Stimulated activated CD4-positive, alpha-beta T cell treated with anti-CD3 and anti-CD28 coated beads, Interleukin-1b, Interleukin-23, amount 100 ng/mL, for 4 hours (primary cell): ENCODE results near the gene CACNA1I.
"Not testable (repeated sequence)": the region's sequence is repeated elsewhere in the genome, so short reads cannot be mapped to it uniquely, and the experiment has no call there.

Source experiments
- DNase-seq, 2 donors: peaks; one replicate each; pipeline ENCODE4 v3.0.0-alpha.2; 2020; ENCODE audit warnings: low read depth in 2 of 2

Gene CACNA1I

DNA sequence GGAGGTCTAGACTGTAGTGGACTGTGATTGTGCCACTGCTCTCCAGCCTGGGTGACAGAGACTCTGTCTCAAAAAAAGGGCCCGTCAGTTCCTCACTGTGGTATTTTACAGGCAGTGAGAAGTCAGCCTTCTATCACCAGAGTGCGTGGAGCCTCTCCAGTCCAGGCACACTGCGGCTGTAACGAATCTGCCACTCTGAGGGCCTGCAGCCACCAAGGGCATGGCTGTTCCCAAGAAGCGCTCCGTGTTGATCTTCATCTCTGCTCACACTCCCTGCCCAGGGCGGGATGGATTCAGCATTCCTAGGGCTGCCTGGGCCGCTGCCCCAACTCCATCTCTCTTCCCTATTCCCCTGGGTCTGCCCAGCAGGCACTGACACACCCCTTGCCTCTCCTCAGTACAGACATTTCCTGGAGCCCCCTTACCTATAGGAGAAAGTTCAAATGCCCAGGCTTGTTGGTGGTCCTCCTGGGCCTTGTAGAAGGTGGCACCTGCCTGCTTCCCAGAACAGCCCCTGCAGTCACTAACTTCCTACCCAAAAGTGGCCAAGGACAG lies 148.4 kb downstream of the CACNA1I start:
- no peak for DNase-seq

DNA sequence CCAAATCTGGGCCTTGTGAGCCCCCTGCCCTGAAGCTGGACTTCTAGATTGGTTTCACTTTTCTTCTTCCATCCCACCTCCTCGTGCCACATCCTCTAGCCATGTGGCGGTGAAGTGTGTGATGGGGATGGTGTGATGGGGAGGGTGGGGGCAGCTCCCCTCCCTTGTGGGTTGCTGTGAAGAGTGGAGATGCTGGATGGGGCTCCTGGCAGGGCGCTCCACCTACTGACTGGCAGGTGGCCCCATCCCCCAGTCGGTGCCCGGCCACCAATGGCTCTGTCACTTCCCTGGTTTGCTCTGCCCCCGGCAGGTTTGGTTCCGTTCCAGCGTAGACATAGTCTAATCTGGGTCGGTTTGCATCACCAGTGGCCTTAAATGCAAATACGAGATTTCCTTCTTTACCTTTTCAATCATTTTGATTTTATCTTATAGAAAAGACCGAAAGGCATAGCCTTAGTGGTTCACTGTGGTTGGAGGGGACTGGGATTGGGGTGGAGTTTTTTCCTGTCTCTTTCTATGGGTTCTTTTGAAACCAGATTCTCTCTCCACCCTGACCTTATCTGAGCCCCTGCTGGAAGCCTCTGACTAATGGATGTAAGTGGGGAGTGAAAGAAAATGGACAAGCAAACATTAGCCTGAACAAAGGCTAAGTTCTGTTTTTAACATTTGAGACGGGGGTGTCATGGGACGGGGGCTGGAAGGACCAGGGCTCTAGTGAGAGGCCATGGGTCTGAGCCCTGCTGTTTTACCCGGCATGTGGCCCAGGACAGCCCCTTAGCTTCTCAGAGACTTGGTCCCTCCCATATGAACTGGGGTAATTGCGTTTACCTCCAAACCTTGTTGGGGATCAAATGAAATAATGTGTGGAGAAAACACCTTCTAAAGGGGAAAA lies 149.3 kb downstream of the CACNA1I start:
- DNase-seq: no peak

DNA sequence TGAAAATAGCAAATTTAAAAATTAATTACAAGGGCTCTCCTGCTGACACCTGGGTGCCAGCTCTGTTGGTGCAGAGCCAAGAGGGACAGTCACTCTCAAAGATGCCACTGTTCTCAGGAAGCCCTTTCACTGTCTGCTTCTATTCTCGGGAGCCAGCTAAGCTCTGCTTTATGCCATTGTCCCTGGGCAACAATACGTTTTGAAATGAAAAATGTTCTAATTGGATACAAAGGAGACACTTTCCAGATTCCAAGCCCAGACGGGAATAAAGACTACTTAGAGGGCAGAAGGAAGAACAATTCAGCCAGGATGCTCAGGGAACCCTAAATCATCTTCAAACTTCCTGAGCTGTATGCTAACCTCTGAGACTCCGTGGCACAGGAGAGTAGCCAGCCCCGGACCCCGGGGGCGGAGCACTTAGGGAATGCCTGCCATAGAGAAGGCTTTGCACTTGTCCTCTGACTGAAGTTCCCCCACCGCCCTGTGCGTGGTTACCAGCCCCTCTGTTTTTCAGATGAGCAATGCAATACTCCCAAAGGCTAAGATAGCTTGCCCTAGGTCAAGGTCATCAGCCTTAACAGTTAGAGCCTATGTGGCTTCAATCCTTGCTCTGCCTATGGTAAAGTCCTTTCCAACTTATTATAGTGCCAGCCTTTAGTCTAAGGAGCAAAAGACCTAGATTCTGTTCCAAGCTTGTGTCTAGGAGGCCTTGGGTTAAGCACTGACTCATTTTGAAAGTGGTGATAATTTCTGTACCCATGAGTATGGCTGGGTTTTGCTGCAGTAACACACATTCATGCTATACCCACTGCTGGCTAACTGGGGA lies 150.9 kb downstream of the CACNA1I start:
- no peak for DNase-seq

DNA sequence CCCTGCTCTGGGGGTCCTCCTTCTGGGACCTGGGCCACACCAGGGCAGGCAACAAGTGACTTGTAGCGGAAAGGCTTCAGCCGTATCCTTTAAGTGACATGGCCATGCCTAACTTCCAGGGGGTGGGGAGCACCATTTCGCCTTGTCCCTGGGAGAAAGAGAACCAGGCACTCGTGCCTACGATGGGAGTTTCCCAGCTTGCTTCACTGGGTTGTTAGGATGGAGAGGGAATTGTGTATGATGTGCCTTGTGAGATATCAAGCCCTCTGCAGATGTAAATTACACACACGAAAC lies 151.4 kb downstream of the CACNA1I start:
- no peak for DNase-seq

DNA sequence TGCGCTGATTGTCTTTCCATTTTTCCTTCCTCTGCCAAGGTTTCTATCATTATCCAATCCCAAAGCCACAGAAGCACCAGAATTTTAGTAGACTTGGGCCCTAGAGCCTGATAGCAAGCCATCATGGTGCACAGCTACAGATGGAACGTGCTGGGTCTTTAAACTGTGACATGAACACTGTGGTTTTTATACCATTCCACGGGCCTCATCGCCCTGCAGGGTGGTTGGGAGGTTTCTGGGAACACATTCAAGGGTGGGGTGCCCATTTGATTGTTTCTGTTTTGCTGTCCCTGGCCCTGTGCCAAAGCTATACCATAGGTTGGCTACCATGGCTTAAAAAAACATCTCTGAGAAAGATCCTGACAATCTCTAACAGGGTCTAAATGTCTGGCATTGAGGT lies 151.9 kb downstream of the CACNA1I start:
- DNase-seq: no peak

DNA sequence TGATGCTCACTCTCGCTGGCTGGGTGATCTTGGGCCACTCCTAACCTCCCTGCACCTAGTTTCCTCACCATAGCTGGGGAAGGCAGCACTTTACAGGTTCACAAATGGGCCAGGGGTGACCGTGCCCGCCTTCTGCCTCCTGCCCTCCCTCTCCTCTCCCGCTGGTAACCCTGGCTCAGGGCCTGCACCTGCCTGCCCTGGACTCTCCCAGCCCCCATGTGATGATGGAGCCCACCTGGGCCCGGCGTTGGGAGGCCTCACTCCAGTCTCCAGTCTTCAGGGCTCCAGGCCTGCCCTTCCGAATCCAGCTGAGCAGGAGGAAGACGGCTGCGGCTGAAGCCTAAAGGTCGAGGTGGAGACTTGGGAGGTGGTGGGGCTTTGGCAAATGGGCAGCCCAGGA lies 152.9 kb downstream of the CACNA1I start:
- no peak for DNase-seq

DNA sequence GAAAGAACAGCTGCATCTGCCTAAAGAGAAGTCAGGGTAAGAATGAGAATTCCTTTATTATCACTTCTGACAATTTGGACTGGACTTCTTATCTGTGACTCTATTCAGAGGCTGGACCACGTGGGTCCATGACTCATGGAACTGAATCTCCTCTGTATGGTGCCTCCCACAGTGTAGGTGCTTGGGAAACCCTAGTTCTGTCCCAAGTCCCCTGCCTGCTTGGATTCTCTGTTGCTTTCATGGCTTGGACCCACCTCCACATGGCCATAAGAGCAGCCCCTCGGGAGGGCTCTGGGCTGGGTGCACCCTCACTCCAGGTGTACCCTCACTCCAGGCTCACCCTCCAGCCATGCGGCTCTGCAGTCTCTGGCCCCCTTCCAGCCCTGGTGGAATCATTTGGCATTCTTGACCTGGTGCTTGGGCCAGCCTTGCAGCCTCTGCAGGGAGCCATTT lies 153.4 kb downstream of the CACNA1I start:
- no peak for DNase-seq

DNA sequence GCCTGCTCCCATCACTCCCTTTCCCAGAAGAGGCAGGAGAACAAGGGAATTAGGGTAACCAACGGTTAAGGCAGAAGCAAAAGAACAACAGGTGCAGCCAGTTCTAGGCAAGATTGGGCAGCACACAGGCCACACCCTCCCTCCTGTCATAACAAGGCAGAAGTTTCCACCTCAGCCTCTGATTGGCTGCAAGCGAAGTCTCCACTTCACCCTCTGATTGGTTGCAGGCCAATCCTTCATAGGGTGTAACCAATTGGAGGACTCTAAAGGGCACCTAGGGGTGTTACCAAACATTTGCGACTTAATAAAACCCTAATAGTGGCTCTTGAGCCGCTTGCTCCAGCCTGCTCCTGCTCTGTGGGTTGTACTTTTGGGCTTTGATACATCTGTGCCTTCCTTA lies 153.8 kb downstream of the CACNA1I start:
- DNase-seq: no peak

DNA sequence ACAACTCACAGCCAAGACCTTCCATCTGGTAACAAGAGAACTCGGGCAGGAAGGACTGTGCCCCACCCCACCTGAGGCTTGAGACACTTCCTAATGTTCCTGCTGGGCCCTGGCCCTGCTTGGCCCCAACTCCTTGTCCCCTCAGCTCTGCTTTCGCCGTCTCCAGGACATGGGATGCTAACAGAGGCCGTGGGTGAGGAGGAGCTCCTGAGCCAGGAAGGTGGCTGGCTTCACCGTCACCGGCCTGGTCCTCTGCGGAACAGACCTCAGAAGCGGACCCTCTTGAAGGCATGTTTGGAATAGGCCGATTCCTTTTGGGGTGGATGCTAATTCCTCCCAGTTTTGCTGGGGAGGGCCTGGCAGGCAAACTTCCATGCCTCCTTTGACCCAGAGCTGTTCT lies 154.3 kb downstream of the CACNA1I start:
- DNase-seq: no peak

DNA sequence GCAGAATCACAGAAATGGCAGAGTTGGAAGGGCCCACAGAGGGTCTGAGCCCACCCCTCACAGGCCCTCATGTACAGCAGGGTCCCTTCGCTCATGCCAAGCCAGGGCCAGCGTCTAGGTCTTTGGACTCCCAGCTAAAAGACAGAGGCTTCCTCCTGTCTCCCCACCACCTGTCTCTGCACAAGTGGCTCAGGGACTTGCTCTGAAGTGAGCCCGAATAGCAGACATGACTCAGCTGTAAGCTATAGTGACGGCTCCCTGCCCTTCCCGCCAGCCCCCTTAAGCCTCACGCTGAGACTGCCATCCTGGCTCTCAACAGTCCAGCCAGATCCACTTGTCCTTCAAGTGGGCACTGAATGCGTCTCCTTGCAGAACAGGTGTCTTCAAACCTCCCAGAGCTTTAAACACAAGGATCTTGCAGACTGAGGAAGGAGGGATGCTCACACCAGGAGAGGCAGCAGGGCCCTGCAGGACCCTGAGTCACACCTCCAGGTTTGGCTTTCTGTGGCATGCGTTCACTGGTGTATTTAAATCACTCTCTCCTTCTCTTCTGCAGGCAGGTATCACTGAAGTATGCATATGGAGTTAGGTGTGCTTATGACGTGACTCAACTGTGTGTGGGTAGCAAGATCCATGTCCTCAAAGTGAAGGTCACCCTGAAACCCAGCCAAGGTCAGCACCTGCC lies 154.9 kb downstream of the CACNA1I start:
- no peak for DNase-seq

DNA sequence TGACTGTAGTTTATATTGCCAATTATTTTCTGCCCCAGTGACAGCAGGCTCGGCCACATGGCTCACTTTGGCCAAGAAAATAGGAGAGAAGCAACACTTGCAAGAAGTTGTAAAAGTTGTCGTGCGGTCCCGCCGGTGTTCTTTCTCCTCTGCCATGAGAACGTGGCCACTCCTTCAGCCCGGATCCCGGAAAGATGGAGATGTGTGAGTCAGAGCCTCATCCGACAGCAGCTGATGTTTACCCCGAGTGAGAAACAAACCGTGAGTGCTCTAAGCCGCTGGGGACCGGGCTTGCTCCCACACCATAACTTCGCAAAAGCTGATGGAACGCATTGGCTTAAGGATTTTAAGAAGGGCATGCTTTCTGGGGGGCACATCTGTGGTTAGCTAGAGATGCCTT lies 157.0 kb downstream of the CACNA1I start:
- no peak for DNase-seq

DNA sequence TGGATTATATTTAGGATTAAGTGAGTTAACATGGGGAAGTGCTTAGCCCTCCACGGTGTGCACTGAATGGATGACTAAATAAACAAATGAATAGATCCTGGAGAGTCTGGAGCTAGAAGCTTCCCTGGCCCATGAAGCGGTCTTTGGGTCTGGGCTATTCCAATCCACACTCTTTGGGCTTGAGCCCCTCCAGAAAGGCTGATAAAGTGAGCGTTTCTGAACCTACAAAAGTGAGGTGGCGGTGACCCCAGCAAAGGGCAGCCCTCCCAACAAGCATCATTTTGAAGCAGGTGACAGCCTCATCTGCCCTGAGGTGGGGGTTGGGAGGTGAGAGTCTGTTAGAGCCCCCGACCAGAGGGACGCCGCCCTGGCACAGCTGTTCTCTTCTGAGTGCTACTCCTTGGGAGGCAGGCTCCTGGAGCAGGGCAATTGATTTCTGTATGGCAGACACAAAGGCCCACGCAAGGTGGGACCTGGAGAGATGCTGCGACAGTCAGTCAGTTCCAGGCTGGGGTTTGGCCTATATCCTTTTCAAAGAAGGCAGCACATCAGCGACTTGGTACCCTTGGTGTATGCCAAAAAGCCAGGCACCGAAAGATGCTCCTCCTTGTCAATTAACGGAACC lies 157.8 kb downstream of the CACNA1I start:
- no peak for DNase-seq

DNA sequence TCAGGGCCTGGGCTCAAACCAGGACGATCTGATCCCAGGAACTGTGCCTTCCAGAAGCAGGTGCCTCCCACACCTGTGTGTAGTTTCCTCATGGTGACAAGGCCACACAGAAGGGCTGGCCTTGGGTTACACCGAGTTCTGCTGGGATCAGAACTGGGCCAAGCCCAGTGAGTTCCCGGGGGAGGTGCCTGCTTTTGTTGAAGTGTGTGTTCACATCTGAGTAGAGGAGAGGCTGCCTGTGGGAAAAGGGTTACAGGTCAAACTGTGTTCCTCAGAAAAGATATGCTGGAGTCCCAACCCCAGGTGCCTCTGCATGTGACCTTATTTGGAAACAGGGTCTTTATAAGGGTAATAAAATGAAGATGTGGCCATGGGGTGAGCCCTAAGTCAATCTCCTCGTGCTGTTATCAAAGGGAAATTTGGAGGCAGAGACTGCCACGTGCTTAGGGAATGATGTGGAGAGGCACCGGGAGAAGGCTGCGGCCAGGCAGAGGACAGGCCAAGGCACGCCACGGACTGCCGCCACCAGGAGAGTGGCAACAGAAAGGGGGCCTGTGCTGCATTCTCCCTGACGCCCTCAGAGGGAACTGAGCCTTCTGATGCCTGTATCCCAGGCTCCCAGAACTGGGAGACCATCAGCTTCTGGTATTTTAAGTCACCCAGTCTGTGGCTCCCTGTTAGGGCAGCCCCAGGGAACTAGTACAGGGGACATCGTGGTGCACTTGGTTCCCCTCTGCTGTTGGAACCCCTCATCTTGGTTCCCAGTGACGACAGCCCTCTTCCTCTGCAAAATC lies 158.8 kb downstream of the CACNA1I start:
- DNase-seq: no peak

DNA sequence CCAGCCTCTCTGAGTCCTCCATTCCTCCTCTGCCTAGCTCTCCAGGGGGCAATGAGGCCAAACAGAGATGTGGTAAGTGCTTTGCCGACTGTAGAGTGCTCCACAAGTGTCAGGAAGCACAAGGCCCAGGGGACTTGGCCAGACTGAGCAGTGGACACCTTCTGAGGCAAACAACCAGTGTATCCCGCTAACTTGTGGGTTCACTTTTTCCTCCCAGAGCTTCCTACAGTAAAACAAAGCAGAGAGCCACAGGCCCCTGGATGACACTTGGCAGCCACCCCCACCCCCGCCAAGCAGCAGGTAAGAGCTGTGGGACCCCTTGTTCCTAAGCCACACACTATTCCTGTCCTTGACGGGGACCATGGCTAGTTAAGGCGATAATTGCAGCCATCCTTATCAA lies 160.9 kb downstream of the CACNA1I start:
- no peak for DNase-seq

DNA sequence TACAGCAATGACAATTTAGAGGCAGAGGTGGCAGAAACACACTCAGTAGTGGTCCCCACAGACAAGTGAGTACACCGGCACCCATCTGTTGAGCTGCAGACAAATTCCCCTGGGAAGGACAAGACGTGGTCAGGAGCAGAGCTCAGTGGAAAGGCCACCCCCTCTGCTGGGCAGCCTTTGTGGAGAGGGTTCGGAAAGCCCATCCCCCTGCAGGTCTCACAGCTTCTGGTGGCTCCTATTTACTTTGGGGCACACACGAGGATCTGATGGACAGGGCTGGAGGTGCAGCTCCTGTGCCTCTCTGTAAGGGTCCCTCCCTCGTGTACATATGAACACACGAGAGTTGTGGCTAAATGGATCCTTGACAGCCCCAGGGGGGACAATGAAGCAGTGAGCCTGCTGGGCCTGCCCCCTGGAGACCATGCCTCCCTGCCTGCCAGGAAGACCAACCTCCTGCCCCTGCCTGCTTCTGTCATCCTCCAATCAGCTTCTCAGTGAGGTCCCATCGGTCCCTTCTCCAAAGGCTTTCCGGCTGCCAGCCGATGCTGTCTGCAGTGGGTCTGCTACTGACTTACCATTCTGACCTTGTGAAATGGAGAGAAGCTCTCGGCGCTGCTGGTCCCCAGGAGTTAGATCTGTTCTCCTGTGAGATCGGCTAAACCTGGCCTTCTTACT lies 161.5 kb downstream of the CACNA1I start:
- DNase-seq: no peak

DNA sequence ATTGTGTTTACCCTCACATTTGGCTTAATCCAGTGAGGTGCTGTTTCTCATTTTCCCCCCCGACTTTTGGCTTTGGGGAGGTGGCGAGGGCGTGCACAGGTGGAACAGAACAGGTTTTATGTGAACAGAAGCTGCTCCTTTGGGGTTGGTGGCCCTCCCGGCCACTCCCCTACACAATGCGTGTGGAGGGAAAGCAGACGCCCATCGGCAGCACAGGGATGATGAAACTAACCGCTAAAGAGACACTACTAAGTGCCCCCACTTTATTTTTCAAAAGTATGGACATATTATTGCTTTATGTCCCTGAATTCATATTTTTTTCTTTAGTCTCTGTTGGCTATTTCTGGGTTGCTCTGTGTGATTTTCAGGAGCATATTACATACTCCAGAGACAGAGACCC lies 162.1 kb downstream of the CACNA1I start:
- DNase-seq: no peak

DNA sequence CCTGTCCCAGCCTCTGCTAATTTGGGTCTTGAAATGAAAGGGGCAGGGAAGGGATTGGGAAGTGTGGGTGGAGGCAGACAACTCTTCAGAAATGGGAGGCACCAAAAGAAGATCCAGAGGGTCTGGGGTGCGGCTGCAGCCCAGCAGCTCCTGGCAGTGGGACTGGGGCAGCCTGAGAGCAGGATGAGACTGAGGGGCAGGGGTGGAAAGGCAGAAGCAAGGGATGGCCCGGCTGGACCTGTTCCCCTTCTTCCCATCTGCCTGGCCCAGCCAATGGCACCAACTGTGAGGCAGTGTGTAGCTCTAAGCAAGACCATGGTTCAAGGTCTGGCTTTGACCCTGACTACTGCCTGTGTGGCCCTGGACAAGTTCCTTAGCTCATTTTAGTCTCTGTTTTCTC lies 162.6 kb downstream of the CACNA1I start:
- no peak for DNase-seq

DNA sequence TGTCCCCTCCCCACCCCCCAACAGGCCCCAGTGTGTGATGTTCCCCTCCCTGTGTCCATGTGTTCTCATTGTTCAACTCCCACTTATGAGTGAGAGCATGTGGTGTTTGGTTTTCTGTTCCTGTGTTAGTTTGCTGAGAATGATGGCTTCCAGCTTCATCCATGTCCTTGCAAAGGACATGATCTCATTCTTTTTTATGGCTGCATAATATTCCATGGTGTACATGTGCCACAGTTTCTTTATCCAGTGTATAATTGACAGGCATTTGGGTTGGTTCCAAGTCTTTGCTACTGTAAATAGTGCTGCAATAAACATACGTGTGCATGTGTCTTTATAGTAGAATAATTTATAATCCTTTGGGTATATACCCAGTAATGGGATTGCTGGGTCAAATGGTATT lies 163.5 kb downstream of the CACNA1I start:
- DNase-seq: not testable (repeated sequence)

DNA sequence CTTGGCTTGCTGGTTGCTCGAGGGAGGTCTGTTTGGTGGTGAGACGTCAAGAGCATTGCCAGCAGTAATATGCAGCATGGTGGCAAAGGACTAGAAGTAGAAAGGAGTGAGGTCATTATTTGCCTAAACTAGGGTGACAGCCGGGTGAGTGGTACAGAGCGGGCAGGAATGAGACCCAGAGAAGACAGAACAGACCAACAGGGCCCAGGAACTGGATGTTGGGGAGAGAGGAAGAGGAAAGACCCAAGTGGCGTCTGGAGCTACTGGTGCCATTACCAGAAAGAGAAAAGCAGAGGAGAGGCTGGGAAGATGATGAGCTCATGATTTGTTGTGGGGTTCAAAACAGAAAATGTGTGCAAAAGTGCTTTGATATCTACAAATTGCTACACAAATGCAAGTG lies 164.3 kb downstream of the CACNA1I start:
- DNase-seq: no peak

DNA sequence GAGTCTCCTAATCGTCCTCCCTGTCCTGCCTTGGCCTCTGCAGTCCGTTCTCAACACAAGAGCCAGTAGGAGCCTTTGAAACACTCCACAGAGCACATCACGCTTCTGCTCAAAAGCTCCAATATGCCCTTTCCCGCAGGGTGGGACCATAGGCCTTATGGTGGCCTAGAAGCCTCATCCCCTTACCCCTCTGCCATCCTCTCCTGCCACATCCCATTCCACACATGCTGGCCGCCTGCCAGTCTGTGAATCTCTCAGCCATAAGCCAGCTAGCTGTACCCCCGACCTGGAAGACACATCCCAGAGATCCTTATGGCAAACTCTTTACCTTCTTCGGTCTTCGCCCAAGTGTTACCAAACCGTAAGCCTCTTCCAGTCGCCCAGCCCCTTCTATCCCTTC lies 165.2 kb downstream of the CACNA1I start:
- DNase-seq: no peak
